HG03060 (cell line): Measurements from ENCODE around the gene APBB2.
"Not testable (repeated sequence)": the region's sequence is repeated elsewhere in the genome, so short reads cannot be mapped to it uniquely, and the experiment has no call there.

ENCODE experiments used
- ATAC-seq: cut with Tn5 transposase; IDR thresholded peaks from one replicate; pipeline ENCODE4 v1.9.1; 2021; ENCODE audit warnings: low read depth, moderate number of reproducible peaks; ENCODE audit not compliant: unreplicated experiment

APBB2 gene

DNA sequence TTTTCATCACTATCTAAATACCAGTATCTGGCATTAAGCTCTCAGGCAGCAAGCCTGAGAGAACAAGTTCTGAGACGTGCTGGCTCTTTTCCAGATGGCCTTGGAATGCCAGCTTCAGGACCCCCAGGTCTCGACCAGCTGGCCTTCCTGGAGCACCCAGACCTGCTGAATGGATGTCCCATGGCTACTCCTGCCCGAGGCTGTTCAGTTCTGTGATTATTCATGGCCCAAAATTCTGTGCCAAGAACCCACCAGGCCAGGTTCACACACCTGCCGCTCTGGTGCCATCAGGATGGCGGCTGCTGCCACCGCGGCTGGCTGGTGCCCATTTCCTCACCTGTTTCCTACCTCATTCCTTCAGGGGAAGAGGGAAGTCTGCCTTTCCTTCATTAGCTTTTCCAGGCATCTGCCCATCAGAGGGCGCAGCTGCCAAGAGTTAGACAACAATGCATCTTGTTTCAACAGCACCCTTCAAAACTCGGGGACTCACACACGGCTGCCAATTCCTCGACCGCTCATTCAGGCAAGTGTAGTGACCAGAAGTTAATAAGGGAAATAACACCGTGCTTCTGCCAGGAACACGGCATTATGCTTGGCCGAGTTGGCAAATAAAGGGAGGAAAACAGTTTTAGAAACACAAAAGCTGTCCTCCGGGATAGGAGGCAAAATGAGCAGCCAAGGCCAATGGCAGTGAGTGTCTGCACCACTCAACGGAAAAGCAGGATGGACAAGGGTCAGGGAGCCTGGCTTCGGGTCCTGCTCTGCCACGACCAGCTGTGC lies 290.8 kb downstream of the APBB2 start:
- no peak for ATAC-seq

DNA sequence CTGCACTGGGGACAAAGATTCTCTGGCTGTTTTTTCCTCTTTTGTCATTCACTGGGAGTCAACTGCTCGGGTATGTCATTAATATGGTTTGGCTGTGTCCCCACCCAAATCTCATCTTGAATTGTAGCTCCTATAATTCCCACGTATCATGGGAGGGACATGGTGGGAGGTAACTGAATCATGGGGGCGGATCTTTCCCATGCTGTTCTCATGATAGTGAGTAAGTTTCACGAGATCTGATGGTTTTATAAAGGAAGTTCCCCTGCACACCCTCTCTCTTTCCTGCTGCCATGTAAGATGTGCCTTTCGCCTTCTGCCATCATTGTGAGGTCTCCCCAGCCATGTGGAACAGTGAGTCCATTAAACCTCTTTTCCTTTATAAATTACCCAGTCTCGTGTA lies 294.4 kb downstream of the APBB2 start:
- ATAC-seq = not testable (repeated sequence)

- ATAC-seq = no peak
These were observed 296.0 kb downstream of the APBB2 start for GRCh38 chr4:40918330-40918729.

GRCh38 chr4:40916880-40917279 lies 297.5 kb downstream of the APBB2 start:
- ATAC-seq = peak; percentile 77

DNA sequence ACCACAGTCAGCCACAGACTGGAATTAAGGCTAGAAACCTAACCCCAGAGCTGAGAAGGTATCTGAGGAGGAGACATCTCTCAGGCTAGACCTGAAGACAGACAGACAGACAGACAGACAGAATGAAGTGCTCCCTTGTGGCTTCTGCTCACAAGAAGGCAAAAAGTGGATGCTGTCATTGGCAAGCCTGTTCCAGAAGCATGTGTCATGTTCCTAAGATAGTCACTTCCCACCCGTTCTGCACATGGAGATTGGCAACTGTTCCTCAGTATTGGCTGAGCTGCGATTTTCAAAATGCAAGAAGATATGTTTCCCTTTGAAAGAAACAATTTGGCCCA lies 298.2 kb downstream of the APBB2 start:
- ATAC-seq = no peak

DNA sequence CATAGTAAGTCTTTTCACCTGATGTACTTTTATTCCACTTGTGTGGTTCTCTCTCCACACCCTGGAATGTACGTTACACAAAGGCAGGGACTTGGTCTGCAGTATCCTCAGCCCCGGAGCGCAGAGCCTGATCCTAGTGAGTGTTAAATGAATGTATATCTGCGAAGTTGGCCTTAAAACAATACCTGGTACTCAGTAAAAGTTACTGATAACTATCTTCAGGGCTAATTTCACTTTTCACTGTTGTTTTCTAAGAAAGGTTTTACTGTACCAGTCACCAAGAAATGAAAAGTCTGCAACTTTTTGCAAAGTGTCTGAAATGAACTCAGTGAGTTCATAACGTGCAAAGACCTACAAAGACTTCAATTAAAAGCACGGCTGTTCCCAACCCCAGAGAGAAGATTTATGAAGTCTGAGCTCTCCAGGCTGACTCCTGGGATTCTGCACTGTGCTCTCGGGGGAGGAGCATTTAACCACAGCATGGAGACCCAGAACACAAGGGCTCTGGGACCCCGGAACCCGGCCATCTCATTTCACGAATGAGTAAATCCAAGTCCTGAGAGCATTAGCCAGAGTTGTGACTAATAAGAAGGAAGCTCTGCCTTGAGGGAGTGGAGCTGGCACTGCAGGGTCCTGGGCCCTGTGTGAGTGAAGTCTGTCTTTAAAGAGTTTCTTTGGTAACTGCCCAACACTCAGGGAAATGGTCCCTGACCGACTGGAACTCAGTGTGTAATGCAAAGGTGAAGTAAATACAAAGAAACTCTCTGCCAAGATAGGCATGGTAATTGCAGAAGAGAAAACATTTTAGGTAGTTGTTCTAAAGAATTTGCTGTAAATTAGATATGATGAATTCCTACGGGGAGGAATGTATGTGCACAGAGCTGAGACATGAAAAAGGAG lies 298.8 kb downstream of the APBB2 start:
- ATAC-seq = no peak

- ATAC-seq = no peak
These were observed 301.7 kb downstream of the APBB2 start for GRCh38 chr4:40912460-40913184.

DNA sequence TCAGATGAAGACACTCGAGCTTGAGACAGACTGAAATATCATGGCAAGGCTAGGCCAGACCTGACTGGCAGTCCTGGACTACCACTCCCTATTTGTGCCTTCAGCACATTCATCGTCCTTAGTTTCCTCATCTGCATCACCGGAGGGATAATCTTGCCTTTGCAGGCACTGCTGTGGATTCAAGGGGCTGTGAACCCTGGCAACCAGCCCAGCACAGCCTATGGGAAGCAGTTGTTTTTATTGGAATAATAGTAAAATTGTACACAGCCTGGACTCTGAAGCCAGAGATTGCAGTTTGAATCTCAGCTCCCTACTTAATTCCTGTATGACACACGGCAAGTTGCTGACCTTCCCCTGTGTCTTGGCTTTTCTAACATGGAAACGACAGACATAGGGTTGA lies 303.6 kb downstream of the APBB2 start:
- ATAC-seq = no peak

DNA sequence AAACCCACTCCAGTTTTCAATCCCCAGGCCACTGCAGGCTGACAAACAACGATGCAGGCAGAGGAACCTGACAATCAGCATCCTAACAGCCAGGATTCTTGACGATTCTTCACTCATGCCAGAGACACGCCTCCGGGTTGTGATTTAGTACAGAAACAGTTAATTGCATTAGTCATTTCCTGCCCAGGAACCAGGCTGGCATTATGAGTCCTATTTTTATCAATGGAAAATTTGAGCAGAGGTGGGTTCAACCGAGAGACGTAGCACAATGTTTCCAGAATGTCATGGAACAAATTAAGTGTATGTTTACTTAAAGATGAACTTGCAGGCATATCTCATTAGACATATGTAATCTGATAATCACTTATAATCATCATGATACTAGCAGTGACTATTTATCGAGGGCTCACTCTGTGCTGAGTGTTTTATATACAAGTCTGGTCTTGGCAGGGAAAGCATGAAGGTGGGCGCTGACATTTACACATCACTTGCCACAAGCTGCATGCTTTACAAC lies 304.9 kb downstream of the APBB2 start:
- ATAC-seq = no peak

DNA sequence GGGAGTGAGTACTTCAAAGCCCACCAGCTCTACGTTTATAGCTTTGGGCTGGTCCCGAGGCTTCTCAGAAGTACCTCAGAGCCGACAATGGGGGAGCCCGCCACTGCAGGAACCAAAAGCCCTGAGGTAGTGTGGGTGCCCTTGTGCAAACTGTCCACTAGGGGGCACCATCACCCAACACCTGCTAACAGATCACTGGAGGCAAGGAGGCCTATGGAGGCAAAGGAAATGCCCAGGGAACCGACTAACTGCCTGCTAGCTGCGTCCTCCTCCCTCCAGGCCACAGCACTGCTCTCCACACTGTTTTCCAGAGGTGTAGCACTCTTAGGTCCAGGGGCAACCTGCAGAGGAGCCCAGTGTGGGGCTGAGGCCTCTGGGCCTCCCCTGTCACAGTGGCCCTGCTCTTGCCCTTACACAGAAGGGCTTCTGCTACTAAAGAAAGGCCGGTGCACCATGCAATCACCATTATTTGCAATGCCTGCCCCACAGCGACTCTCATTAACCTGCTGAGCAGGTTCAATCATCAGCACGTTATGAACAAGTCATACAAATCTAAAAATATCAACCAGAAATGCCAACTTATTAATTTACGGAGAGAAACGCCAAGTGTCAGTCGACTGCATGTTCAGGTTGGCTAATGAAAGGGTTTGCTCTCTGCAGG lies 305.5 kb downstream of the APBB2 start:
- peak; percentile 66 for ATAC-seq

- no peak for ATAC-seq
These were observed 306.0 kb downstream of the APBB2 start for GRCh38 chr4:40908297-40908696.

GRCh38 chr4:40905414-40905813 lies 308.9 kb downstream of the APBB2 start:
- no peak for ATAC-seq

DNA sequence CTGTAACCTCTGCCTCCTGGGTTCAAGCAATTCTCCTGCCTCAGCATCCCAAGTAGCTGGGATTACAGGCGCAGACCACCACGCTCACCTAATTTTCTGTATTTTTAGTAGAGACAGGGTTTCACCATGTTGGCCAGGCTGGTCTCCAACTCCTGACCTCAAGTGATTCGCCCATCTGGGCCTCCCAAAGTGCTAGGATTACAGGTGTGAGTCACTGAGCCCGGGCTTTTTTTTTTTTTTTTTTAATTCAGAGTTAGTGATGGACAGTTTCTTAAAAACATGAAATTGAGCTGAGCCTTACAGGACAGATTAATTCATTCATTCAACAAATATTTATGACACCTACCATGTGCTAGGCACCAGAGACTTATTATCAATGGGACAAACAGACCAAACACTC lies 313.8 kb downstream of the APBB2 start:
- not testable (repeated sequence) for ATAC-seq

DNA sequence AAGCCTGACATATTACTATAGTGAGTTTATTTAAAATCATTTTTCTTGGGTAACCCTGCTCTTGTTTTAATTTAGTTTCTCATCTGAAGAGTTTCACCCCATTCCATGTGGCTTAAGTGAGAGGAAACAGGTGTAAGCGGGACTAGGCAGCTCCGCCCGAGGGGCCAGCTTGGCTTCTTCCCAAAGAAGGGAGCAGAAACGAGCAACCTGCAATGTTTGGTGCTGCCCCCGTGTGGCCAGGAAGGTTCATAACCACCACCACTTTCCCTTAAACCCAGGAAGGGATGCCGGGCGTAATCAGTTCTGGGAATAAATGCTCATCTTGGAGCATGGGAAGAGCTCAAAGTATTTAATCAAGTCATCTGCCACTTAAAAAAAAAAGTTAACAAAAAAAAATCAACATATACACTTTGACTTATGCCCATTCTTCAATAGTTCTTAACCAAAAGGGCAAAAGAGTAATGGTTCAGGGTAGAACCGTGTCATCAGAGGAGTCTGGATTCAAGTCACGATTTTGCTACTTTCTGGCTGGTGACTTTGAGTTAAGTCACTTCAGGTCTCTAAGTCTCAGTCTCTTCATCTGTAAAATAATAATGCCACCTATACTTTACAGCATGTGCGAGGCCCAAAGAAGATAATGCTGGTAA lies 316.7 kb downstream of the APBB2 start:
- no peak for ATAC-seq

DNA sequence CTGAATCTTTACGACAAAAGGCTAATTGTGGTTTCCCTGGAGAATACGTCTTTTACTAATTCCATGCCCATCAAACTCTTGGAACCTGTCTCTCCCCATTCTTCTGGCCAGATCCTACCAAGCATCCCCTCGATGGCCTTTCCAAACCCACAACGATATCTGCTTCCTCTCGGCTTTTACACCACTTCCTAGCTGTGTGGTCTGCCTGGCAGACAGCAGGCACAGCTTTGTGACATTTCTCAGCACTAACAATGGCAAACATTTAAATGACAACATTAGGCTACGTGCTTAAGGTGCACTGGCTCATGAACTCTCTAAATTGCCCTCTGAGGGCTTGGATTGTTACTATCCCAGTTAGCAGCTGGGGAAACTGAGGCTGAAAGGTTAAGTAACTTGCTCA lies 323.6 kb downstream of the APBB2 start:
- ATAC-seq = no peak

DNA sequence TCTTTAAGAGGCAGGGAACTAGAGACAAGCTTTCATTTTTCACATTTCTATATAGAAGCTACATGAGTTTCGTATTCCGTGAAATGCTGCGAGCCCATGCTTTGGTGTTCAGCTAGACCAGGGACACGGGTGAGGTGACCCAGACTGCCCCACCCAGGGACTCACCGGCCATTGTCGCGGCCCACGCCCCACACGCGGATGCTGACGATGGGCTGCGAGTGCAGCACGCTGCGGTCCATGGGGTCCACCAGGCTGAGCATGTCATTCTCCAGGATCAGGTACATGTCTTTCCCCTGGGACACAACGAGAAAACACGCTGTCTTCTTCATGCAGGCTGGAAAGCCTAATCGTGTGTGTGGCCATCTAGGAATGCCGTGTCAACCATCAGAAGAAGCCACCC lies 324.1 kb downstream of the APBB2 start:
- ATAC-seq = no peak

- ATAC-seq = no peak
These were observed 325.4 kb downstream of the APBB2 start for GRCh38 chr4:40888933-40889332.

- no peak for ATAC-seq
These were observed 326.6 kb downstream of the APBB2 start for GRCh38 chr4:40887764-40888131.

- no peak for ATAC-seq
These were observed 327.2 kb downstream of the APBB2 start for GRCh38 chr4:40886931-40887763.
